ENCODE data around the gene ZIC1.

ZIC1 gene

GRCh38 chr3:147424581-147425387, 15.6 kb downstream of the ZIC1 start:
- no peak for DNase-seq

GRCh38 chr3:147425388-147425850, 16.3 kb downstream of the ZIC1 start:
- no peak for DNase-seq

GRCh38 chr3:147426931-147427330, 17.8 kb downstream of the ZIC1 start:
- no peak for DNase-seq

- no peak for DNase-seq
These were observed 18.6 kb downstream of the ZIC1 start for GRCh38 chr3:147427746-147428145.

GRCh38 chr3:147428326-147428725, 19.2 kb downstream of the ZIC1 start:
- DNase-seq: no peak

- no peak for DNase-seq
These were observed 19.6 kb downstream of the ZIC1 start for GRCh38 chr3:147428754-147429153.

- no peak for DNase-seq
These were observed 22.6 kb downstream of the ZIC1 start for GRCh38 chr3:147431751-147432150.

- no peak for DNase-seq
These were observed 38.1 kb downstream of the ZIC1 start for GRCh38 chr3:147447224-147447623.

- DNase-seq: no peak
These were observed 40.5 kb downstream of the ZIC1 start for GRCh38 chr3:147449669-147450068.

GRCh38 chr3:147458995-147459704, 50.0 kb downstream of the ZIC1 start:
- DNase-seq: no peak

GRCh38 chr3:147462856-147463255, 53.7 kb downstream of the ZIC1 start:
- no peak for DNase-seq

All from kidney glomerular epithelial cell (primary cell).